HEK293 (cell line): ENCODE results near the gene TREH.

Experiments used
- CTCF ChIA-PET: fragments of 350-600 bp; formaldehyde crosslinking; extraction: SDS; loops from one replicate; lab custom pipeline; 2021; ENCODE audit warnings: antibody characterized with exemption; lab: Yijun Ruan, JAX
- POLR2A ChIA-PET: fragments of 300-600 bp; formaldehyde crosslinking; extraction: SDS; loops from one replicate; lab custom pipeline; 2020; ENCODE audit warnings: antibody characterized with exemption, inconsistent platforms; lab: Yijun Ruan, JAX
- H3K27ac ChIP-seq: fragments of 200-500 bp; sonication (Bioruptor generic); 2 replicates; pipeline ENCODE4 v1.5.1; 2014; ENCODE audit warnings: low read depth, low read length, control low read depth, inconsistent platforms; ENCODE audit errors: extremely low read depth
- H3K36me3 ChIP-seq, 2 experiments: fragments of 200-500 bp in 1 of 2; sonication (Bioruptor generic) in 1 of 2; 1 replicate in 1 of 2; 2 replicates in 1 of 2; pipeline ENCODE4 v1.5.1; 2014 to 2017; ENCODE audit warnings: inconsistent platforms in 2 of 2, low read length in 2 of 2; ENCODE audit not compliant: control insufficient read depth in 2 of 2, insufficient read depth in 1 of 2
- H3K4me1 ChIP-seq: fragments of 200-500 bp; sonication (Bioruptor generic); 2 replicates; pipeline ENCODE4 v1.5.1; 2014; ENCODE audit warnings: mild to moderate bottlenecking, low read length, inconsistent platforms; ENCODE audit not compliant: control insufficient read depth, insufficient read depth
- H3K4me3 ChIP-seq: 2 replicates; pipeline ENCODE4 v1.5.1; 2011; ENCODE audit warnings: low read depth, mild to moderate bottlenecking, control low read depth, low read length, moderate library complexity
- H3K9me3 ChIP-seq: fragments of 200-500 bp; sonication (Bioruptor generic); 2 replicates; pipeline ENCODE4 v1.5.1; 2014; ENCODE audit warnings: low read depth, low read length, inconsistent platforms; ENCODE audit not compliant: control insufficient read depth, insufficient read depth
- ELK4 ChIP-seq: IDR thresholded peaks from 2 replicates; pipeline ENCODE4 v1.6.1; 2011; ENCODE audit warnings: mild to moderate bottlenecking, low read depth, low read length, borderline replicate concordance
- GLIS1 ChIP-seq: fragments of 450-650 bp; formaldehyde crosslinking; IDR thresholded peaks from 2 replicates; pipeline ENCODE4 v1.5.1; 2016; ENCODE audit warnings: missing biosample characterization, missing genetic modification characterization
- HIC1 ChIP-seq: fragments of 450-650 bp; formaldehyde crosslinking; IDR thresholded peaks from 2 replicates; pipeline ENCODE4 v1.5.1; 2016; ENCODE audit warnings: missing biosample characterization, missing genetic modification characterization
- INSM2 ChIP-seq: fragments of 450-650 bp; formaldehyde crosslinking; IDR thresholded peaks from 2 replicates; pipeline ENCODE4 v1.5.1; 2016; ENCODE audit warnings: missing biosample characterization, missing genetic modification characterization
- SCRT2 ChIP-seq: fragments of 450-650 bp; formaldehyde crosslinking; IDR thresholded peaks from 2 replicates; pipeline ENCODE4 v1.5.1; 2016; ENCODE audit warnings: missing biosample characterization, missing genetic modification characterization
- ZBTB48 ChIP-seq: fragments of 450-650 bp; formaldehyde crosslinking; IDR thresholded peaks from 2 replicates; pipeline ENCODE4 v1.5.1; 2016; ENCODE audit warnings: missing biosample characterization, missing genetic modification characterization
- ZNF10 ChIP-seq: fragments of 450-650 bp; formaldehyde crosslinking; IDR thresholded peaks from 2 replicates; pipeline ENCODE4 v1.5.1; 2017; ENCODE audit warnings: missing biosample characterization, missing genetic modification characterization
- ZNF202 ChIP-seq: fragments of 450-650 bp; formaldehyde crosslinking; IDR thresholded peaks from 2 replicates; pipeline ENCODE4 v1.5.1; 2016; ENCODE audit warnings: missing biosample characterization, missing genetic modification characterization, borderline replicate concordance
- ZNF335 ChIP-seq: fragments of 450-650 bp; formaldehyde crosslinking; conservative IDR thresholded peaks from 2 replicates; pipeline ENCODE4 v1.5.1; 2016; ENCODE audit warnings: missing biosample characterization, missing genetic modification characterization
- ZNF473 ChIP-seq: fragments of 450-650 bp; formaldehyde crosslinking; IDR thresholded peaks from 2 replicates; pipeline ENCODE4 v1.5.1; 2017; ENCODE audit warnings: missing biosample characterization, missing genetic modification characterization
- ZNF513 ChIP-seq: fragments of 450-650 bp; IDR thresholded peaks from 2 replicates; pipeline ENCODE4 v1.5.1; 2018; ENCODE audit warnings: missing biosample characterization, missing genetic modification characterization
- ZNF544 ChIP-seq: fragments of 450-650 bp; formaldehyde crosslinking; IDR thresholded peaks from 2 replicates; pipeline ENCODE4 v1.5.0; 2017; ENCODE audit warnings: missing biosample characterization, missing genetic modification characterization
- ZNF654 ChIP-seq: fragments of 450-650 bp; formaldehyde crosslinking; IDR thresholded peaks from 2 replicates; pipeline ENCODE4 v1.5.1; 2016; ENCODE audit warnings: low read depth, missing biosample characterization, missing genetic modification characterization
- ZNF701 ChIP-seq: fragments of 450-650 bp; formaldehyde crosslinking; IDR thresholded peaks from 2 replicates; pipeline ENCODE4 v1.5.1; 2016; ENCODE audit warnings: missing biosample characterization, missing genetic modification characterization
- ZNF791 ChIP-seq: fragments of 450-650 bp; formaldehyde crosslinking; IDR thresholded peaks from 2 replicates; pipeline ENCODE4 v1.5.1; 2016; ENCODE audit warnings: missing biosample characterization, missing genetic modification characterization
- ZSCAN16 ChIP-seq: fragments of 450-650 bp; formaldehyde crosslinking; IDR thresholded peaks from 2 replicates; pipeline ENCODE4 v1.5.1; 2016; ENCODE audit warnings: missing biosample characterization, missing genetic modification characterization
- TF ChIP-seq, protein P1 (sequence below): fragments of 450-650 bp; formaldehyde crosslinking; IDR thresholded peaks from 2 replicates; pipeline ENCODE4 v1.5.1; 2016; ENCODE audit warnings: missing biosample characterization, missing genetic modification characterization
- TF ChIP-seq, protein P2 (sequence below): fragments of 450-650 bp; formaldehyde crosslinking; IDR thresholded peaks from 2 replicates; pipeline ENCODE4 v1.5.1; 2016; ENCODE audit warnings: missing biosample characterization, missing genetic modification characterization
- TF ChIP-seq, protein P3 (sequence below): sonication (generic); formaldehyde crosslinking; IDR thresholded peaks from 2 replicates; pipeline ENCODE4 v1.8.1; 2022; ENCODE audit warnings: mild to moderate bottlenecking, moderate library complexity, missing genetic modification reagents

Gene TREH

GRCh38 chr11:118625976-118626375 is 53.5 kb downstream of the TREH start (continued):
- TF ChIP-seq ZNF701 (tag by site-specific recombination) (no peak), ZNF10 (tag by site-specific recombination) (no peak), ZNF654 (tag by site-specific recombination) (no peak)
- TF ChIP-seq, all 188 proteins: peak for 0

GRCh38 chr11:118625036-118625690 is 54.3 kb downstream of the TREH start:
- no peak overlapping the region for H3K4me3 ChIP-seq
- H3K9me3 ChIP-seq, result no peaks in the 10 kb centered on the region
- peaks cover 0 to 45% of the 10 kb centered on the region in 2 experiments; a peak in 1 of 3 replicates for H3K36me3 ChIP-seq
- TF ChIP-seq ZNF473 (tag by site-specific recombination), result no peak
- TF ChIP-seq HIC1 (tag by site-specific recombination), result 0 out of 2 replicates have a peak, but pooled peaks have one; percentile 48
- ChIA-PET POLR2A (interaction anchor here (6.5 kb wide), 1 partner anchor 9 kb away, joined by 67 read pairs; no protein-coding TSS in a partner anchor), CTCF (interaction anchor here (0.6 to 1.5 kb wide), 3 partner anchors 10 to 19 kb away, joined by 3 to 6 read pairs (median 3); no protein-coding TSS in a partner anchor)
- no peak overlapping the region for H3K27ac ChIP-seq
- peaks cover 9% of the 10 kb centered on the region for H3K4me1 ChIP-seq

- POLR2A ChIA-PET, result interaction anchor here (1.2 to 6.5 kb wide), 3 partner anchors 11 to 17 kb away, joined by 3 to 72 read pairs (median 67); partner anchors contain the start of gene PHLDB1
- peaks cover 0 to 29% of the 10 kb centered on the region in 2 experiments; a peak in 1 of 3 replicates for H3K36me3 ChIP-seq
- peak overlapping the region; percentile 43; the same call in 1 of the 2 replicates for H3K27ac ChIP-seq
- CTCF ChIA-PET, result interaction anchor here (0.6 to 3.8 kb wide), 7 partner anchors 11 to 286 kb away, joined by 3 to 31 read pairs (median 6); no protein-coding TSS in a partner anchor
- no peaks in the 10 kb centered on the region for H3K9me3 ChIP-seq
- H3K4me3 ChIP-seq, result no peak overlapping the region
- H3K4me1 ChIP-seq, result peaks cover 9% of the 10 kb centered on the region
- TF ChIP-seq ELK4, result no peak
- no peak for TF ChIP-seq ZNF202 (tag by site-specific recombination)
- TF ChIP-seq ZNF513 (tag by site-specific recombination), result no peak
- peak; percentile 88 for TF ChIP-seq ZBTB48
- TF ChIP-seq ZNF791 (tag by site-specific recombination), result no peak
- TF ChIP-seq, protein P1, sequence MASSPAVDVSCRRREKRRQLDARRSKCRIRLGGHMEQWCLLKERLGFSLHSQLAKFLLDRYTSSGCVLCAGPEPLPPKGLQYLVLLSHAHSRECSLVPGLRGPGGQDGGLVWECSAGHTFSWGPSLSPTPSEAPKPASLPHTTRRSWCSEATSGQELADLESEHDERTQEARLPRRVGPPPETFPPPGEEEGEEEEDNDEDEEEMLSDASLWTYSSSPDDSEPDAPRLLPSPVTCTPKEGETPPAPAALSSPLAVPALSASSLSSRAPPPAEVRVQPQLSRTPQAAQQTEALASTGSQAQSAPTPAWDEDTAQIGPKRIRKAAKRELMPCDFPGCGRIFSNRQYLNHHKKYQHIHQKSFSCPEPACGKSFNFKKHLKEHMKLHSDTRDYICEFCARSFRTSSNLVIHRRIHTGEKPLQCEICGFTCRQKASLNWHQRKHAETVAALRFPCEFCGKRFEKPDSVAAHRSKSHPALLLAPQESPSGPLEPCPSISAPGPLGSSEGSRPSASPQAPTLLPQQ (tag by site-specific recombination), result no peak
- TF ChIP-seq ZNF335 (tag by site-specific recombination), result no peak
- TF ChIP-seq, protein P2, sequence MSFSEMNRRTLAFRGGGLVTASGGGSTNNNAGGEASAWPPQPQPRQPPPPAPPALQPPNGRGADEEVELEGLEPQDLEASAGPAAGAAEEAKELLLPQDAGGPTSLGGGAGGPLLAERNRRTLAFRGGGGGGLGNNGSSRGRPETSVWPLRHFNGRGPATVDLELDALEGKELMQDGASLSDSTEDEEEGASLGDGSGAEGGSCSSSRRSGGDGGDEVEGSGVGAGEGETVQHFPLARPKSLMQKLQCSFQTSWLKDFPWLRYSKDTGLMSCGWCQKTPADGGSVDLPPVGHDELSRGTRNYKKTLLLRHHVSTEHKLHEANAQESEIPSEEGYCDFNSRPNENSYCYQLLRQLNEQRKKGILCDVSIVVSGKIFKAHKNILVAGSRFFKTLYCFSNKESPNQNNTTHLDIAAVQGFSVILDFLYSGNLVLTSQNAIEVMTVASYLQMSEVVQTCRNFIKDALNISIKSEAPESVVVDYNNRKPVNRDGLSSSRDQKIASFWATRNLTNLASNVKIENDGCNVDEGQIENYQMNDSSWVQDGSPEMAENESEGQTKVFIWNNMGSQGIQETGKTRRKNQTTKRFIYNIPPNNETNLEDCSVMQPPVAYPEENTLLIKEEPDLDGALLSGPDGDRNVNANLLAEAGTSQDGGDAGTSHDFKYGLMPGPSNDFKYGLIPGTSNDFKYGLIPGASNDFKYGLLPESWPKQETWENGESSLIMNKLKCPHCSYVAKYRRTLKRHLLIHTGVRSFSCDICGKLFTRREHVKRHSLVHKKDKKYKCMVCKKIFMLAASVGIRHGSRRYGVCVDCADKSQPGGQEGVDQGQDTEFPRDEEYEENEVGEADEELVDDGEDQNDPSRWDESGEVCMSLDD (tag by site-specific recombination), result no peak
- TF ChIP-seq ZSCAN16 (tag by site-specific recombination), result no peak
- no peak for TF ChIP-seq INSM2 (tag by site-specific recombination)
- TF ChIP-seq, protein P3, sequence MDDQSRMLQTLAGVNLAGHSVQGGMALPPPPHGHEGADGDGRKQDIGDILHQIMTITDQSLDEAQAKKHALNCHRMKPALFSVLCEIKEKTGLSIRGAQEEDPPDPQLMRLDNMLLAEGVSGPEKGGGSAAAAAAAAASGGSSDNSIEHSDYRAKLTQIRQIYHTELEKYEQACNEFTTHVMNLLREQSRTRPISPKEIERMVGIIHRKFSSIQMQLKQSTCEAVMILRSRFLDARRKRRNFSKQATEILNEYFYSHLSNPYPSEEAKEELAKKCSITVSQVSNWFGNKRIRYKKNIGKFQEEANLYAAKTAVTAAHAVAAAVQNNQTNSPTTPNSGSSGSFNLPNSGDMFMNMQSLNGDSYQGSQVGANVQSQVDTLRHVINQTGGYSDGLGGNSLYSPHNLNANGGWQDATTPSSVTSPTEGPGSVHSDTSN (CRISPR knock-in tag), result no peak
- TF ChIP-seq GLIS1 (tag by site-specific recombination), result no peak
- no peak for TF ChIP-seq ZNF544 (tag by site-specific recombination)
- no peak for TF ChIP-seq SCRT2 (tag by site-specific recombination)
Observed at GRCh38 chr11:118623269-118623655, 56.2 kb downstream of the TREH start.
